GM19043 (cell line): ENCODE data around the gene TMEM258.

ENCODE experiments used
- ATAC-seq: cut with Tn5 transposase; IDR thresholded peaks from one replicate; pipeline ENCODE4 v1.9.1; 2021; ENCODE audit warnings: low read depth; ENCODE audit not compliant: unreplicated experiment

The TMEM258 gene

GRCh38 chr11:61792310-61793082 lies at the start of gene TMEM258, which contains the start of gene FEN1:
TMEM258 (minus strand) TSS chr11:61792599; CDS start chr11:61792558, 41 bp downstream.
FEN1 (plus strand) TSS chr11:61792911; CDS start chr11:61795362, 2,451 bp downstream.
- peak; percentile 85 for ATAC-seq

GRCh38 chr11:61841636-61842527 lies 49.5 kb upstream of the TMEM258 start:
- no peak for ATAC-seq

- ATAC-seq, result no peak
Measured at GRCh38 chr11:61840371-61840770, 48.0 kb upstream of the TMEM258 start.

- ATAC-seq, result no peak
Measured at GRCh38 chr11:61839742-61840141, 47.3 kb upstream of the TMEM258 start.

GRCh38 chr11:61838921-61839320 lies 46.5 kb upstream of the TMEM258 start:
- no peak for ATAC-seq

GRCh38 chr11:61838501-61838900 lies 46.1 kb upstream of the TMEM258 start:
- no peak for ATAC-seq

GRCh38 chr11:61837411-61838005 lies 45.1 kb upstream of the TMEM258 start:
- no peak for ATAC-seq

- no peak for ATAC-seq
Measured at GRCh38 chr11:61836193-61836592, 43.8 kb upstream of the TMEM258 start.

- ATAC-seq, result peak; percentile 86
Measured at GRCh38 chr11:61834278-61835048, 42.1 kb upstream of the TMEM258 start.

GRCh38 chr11:61833926-61834277 lies 41.5 kb upstream of the TMEM258 start:
- ATAC-seq, result no peak

- no peak for ATAC-seq
Measured at GRCh38 chr11:61833471-61833870, 41.1 kb upstream of the TMEM258 start.

GRCh38 chr11:61832754-61833153 lies 40.4 kb upstream of the TMEM258 start:
- no peak for ATAC-seq

GRCh38 chr11:61832207-61832606 lies 39.8 kb upstream of the TMEM258 start:
- no peak for ATAC-seq

GRCh38 chr11:61830237-61831105 lies 38.1 kb upstream of the TMEM258 start:
- no peak for ATAC-seq

GRCh38 chr11:61829806-61830205 lies 37.4 kb upstream of the TMEM258 start:
- ATAC-seq, result no peak

- ATAC-seq, result no peak
Measured at GRCh38 chr11:61828629-61829407, 36.4 kb upstream of the TMEM258 start.

- ATAC-seq, result no peak
Measured at GRCh38 chr11:61828379-61828628, 35.9 kb upstream of the TMEM258 start.

GRCh38 chr11:61827571-61828378 lies 35.4 kb upstream of the TMEM258 start, which contains the start of gene FADS2:
FADS2 (plus strand) TSS chr11:61828300; CDS start chr11:61828391, 91 bp downstream.
- ATAC-seq, result peak; percentile 65
